Anterior cingulate cortex (tissue), 58 donors: ENCODE data around the gene ADAM20.
"Not testable (repeated sequence)": the region's sequence is repeated elsewhere in the genome, so short reads cannot be mapped to it uniquely, and the experiment has no call there.

Experiments
- DNase-seq, 58 donors: peaks; one replicate each; lab custom pipeline; 2025; lab: John Stamatoyannopoulos, UW

The ADAM20 gene

DNA sequence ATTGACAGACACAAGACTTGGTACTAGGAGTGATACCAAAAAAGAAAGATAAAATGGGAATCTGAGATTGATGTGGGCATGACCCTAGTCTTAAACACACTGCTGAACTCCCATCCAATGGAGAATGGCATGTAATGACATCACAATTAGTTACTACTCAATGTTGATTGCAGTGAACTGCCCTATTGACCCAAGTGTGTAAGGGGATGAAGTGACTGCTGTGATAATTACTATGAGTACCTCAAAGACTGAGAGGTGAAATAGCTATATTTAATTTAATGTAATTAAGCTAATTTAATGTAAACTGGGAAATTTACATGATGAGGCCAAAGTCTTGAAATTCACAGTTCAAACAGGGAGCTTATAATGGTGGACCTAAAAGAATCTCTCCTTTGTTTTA, at the start of gene ADAM20:
TSS of gene ADAM20 (minus strand) at position 101 of the 400 bp plus-strand sequence. CDS start 10,247 bp downstream, outside the sequence.
- no peak for DNase-seq

DNA sequence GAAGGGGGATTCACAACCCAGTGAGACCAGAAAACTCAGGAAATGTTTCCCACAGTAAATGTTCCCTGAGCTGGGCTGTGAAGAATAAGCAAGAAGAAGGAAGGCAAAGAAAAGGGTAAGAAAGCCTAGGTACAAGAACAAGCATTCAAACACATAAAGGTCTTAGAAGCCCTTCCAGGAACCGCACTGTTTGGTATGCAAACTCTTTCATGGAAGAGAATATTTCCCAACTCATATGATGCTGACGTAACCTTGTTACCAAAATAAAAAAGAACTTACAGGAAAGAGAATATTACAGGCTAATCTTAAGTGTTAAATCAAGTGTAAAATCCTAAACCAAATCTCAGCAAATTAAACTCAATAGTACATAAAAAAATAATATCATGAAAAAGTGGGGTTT, 42.1 kb upstream of the ADAM20 start:
- DNase-seq = no peak

DNA sequence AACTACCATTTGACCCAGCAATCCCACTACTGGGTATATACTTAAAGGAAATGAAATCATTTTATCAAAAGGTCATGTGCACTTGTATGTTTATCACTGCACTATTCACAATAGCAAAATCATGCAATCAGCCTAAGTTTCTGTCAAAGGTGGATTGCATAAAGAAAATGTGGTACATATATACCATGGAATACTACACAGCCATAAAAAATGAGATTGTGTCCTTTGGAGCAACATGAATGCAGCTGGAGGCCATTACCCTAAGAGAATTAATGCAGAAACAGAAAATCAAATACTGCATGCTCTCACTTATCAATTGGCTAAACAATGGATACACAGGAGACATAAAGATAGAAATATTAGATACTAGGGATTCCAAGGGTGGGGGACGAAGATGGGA, 38.2 kb upstream of the ADAM20 start:
- no peak for DNase-seq

DNA sequence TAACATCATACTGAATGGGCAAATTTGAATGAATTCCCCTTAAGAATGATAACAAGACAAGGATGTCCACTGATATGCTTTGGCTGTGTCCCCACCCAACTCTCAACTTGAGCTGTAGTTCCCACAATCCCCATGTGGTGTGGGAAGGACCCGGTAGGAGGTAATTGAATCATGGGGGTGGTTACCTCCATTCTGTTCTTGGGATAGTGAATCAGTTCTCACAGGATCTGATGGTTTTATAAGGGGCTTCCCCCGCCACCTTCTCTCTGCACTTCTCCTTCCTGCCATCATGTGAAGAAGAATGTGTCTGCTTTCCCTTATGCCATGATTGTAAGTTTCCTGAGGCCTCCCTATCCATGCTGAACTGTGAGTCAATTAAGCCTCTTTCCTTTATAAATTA, 36.3 kb upstream of the ADAM20 start:
- no peak for DNase-seq

DNA sequence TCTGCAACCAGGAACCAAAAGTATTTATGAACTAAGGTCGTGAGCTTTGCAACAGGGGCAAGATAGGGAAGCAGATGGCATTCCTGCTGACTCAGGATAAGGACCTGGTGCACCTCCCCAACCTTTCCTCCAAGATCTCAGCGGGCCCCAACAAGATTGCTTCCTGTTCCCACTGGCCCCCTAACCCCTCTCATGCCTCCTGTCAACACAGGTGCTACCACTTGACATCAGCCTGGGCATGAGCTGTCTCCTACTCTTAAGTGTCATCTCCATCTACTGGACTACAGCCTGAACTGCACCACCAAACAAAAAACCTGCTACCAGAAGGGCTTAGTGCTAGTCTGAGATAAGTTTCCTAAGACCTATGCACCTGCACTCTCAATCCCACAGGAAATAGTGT, 33.0 kb upstream of the ADAM20 start:
- DNase-seq = no peak

DNA sequence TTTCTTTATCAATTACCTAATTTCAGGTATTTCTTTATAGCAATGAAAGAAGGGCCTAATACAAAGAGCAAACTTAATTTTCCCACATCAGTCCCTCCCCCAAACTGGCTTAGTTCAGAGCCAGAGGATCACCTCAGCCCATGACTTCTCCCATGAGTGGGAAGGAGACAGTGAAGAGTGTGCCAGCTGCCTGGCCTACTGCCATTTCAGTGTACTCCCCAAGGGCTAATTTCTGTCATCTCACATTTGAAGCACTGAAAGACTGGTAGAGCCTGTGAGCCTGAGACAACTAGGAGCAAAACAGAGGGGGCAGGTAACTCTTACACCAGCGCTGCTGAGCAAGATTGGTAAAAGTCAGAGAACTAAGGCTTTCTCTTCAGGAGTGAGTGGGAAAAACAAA, 29.1 kb upstream of the ADAM20 start:
- no peak for DNase-seq

DNA sequence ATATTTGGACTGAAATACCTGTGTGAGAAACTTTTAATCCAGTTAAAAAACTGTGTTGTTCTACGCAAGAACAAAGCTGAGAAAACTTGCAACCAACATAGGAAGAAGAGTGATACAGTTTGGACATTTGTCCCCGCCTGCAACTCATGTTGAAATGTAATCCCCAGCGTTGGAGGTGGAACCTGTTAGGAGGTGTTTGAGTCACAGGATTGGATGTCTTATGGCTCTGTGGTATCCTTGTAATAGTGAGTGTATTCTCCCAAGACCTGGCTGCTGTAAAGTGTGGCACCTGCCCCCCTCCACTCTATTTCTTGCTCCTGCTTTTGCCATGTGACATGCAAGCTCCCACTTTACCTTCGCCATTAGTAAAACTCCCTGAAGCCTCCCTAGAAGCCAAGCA, 28.6 kb upstream of the ADAM20 start:
- no peak for DNase-seq

DNA sequence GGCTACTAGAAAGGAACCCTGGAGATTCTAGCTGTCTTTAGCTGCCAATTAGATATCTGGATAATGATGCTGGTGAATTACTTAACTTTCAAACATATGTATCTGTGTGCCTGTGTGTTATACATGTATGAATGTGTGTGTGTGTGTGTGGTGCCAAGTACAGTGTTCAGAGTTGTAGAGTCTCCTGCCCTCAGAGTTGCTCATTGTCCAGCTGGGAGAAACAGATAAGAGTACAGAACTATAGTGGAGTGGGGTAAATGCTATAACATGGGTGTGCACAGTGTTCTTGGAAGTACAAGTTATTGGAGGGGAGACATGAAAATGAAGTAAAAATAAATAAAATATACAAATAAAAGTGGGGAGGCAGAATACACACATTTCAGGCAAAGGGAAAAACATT, 23.6 kb upstream of the ADAM20 start:
- DNase-seq = no peak

DNA sequence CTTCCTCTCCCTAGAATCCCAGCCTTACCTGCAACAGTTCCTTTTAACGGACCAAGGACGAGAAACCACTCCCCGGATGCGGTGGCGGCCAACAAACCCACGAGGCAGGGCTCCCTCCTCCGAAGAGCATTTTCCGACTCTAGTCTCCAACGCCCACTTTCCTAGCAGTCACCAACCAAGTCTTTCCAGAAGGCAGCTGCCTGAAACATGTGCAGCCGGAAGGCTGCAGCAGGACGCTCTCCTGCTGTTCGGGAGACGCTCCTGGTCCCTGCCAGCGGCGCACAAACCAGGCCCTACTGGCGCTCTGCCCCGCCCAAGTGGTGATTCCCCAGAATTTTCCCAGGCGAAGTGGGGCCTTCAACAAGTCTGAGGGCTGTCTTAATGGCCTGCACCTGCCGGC, 21.1 kb upstream of the ADAM20 start:
- no peak for DNase-seq

DNA sequence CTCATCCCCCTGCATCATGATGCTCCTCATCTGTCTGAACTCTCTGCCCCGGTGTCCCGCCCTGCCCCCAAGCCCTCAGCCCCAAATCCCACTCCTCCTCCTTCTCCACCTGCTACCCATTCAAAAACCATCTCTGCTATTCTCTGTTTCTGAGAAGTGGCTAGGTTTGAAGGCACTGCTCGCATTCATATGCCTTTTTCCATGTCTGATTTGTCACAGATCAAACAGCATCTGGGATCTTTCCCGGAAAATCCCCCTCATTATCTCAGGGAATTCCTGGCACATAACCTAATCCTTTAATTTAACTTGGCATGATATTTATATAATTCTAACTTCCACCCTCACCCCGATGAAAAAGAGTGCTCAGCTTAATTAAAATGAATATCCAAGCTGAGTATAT, 3.3 kb upstream of the ADAM20 start:
- no peak for DNase-seq

DNA sequence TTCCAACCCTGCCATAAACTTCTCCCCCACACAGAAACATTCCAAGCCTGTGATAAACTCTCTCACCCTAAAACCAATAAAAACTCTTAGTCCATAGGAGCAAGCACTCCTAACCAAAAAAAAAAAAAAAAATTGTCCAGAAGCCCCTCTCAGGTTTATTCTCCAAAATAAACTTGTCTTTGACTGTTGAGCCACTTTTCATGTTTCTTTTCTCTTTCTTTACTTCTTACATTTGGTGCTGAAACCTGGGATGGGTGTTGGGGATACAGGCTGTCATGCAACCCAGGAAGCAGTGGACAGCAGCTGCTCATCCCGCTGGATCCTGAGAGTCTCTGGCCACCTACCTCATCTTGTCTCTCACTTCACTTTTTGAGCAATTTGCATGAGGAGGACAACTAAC, 2.0 kb upstream of the ADAM20 start:
- DNase-seq = no peak

DNA sequence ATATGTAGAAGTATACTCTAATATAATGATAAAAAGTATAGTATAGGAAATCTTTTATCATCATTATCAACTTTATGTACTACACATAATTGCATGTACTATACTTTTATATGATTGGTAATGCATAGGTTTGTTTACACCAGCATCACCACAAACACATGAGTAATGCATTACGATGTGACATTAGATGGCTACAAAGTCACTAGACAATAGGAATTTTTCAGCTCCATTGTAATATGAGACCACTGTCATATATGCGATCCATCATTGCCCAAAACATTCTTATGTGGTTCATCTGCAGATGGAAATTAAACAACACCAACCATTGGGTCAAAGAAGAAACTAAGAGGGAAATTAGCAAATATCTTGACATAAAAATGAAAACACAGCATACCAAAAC, 4.4 kb downstream of the ADAM20 start:
- DNase-seq = no peak

DNA sequence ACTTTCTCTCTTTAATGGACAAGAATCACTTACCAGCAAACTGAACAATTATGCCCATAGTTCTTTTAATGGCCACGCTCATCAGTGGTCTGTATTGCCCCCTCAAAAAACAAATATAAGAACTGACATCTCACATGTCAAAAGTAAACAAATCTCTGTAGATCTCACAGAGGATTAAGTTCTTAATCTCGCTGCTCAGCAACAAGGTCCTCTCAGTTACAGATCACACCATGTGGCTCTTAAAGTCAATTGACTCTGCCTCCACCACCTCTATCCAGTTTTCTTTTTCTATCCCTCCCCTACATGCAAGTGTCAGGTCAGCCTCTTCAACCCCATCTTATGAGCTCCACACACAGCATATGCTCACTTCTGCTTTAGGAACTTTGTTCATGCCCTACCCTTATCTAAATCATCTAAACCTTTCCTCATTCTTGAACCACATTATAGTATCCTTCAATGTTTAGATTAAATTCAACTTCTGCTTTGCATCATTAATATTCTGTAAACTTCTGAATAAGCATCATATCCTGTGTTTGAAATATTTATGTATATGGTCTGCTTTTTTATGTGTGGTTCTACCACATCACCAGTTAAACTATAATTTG, 7.2 kb downstream of the ADAM20 start:
- DNase-seq = no peak

DNA sequence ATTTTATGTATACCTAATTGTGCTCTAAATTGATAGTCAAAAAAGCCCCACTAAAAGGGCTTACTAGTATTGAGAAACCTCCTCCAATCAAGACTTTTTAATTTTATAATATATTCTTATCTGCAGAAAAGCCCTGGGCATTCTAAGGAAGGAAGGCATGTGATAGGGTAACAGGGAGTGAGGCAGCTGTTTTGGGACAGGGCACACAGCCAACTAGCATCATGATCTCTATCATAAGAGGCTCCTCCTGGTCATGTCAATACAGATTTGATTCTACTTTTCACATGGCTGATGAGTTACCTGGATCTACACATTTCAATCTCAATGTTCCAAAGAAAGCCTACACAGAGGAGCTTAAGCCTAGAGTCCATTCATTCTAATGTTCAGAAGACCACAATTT, 9.1 kb downstream of the ADAM20 start:
- no peak for DNase-seq

DNA sequence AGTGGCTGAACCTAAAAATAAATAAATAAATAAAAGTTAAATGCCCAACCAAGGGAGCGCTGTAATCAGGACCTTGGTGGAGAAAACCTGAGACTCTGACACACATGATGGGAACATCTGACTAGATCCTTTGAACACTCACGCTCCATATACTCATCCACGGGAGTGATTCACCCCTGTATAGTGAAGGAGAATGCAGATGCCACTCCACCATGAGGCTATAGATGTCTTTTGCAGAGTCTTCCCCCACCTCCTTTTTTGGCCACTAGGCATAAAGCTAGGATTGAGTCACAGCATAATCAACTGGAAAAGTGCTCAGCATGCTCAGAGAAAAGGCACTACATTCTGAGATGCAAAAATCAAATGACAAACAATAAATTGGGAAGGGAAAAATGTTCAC, 19.0 kb downstream of the ADAM20 start:
- DNase-seq = peak in 2 of 58 donors; percentile 4 to 6

DNA sequence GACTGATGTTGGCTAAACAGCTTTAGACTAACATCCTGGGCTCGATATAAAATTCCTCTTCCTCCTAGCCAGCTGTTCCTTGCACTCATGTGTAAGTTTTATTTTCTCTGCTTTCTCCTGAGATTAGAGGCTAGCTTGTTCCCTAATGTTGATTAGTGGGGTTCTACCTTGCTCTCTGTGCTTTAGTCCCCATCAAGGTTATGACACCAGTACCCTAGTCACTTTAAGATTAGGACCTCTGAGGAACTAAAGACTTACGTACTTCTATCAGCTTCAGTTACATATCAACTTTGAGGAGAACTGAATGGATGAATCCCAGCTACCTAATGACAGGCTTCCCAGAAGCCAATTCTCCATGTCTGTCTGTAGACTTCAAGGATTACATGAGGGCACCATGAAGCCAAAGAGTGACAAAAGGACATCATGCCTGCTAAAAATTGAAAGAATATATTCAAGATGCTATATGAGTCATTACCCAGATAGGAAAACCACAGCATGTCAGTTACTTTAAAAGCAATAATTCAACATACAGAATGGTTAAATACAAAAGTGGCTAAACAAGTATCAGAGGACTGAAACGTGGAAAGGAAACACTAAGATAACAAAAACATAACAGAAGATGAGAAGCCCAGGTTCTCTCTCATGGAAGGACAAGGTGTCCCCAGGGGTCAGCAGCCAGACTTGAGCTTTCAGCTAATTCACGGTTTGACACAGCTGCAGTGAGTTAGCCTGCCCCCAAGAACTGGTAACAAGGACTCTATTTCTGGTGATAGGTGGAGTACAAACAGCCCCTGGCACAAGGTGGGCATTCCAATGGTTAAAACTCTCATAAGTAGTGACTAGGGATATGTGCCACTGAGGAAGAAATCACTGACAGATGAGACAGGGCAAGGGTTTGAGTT, 20.4 kb downstream of the ADAM20 start:
- DNase-seq = no peak

DNA sequence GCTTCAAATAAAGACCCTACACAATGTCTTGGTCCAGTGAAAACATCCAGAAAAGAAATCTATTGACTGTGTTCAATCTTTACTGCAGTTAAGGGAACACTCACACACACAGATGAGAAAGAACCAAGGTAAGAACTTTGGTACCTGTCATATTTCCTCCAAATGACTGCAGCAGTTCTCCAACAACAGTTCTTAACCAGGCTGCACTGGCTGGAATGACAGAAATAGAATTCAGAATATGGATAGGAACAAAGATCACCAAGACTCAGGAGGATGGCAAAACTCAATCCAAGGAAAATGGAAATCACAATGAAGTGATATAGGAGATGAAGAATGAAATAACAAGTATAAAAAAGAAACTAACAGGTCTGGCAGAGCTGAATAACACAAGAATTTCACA, 36.6 kb downstream of the ADAM20 start:
- no peak for DNase-seq

DNA sequence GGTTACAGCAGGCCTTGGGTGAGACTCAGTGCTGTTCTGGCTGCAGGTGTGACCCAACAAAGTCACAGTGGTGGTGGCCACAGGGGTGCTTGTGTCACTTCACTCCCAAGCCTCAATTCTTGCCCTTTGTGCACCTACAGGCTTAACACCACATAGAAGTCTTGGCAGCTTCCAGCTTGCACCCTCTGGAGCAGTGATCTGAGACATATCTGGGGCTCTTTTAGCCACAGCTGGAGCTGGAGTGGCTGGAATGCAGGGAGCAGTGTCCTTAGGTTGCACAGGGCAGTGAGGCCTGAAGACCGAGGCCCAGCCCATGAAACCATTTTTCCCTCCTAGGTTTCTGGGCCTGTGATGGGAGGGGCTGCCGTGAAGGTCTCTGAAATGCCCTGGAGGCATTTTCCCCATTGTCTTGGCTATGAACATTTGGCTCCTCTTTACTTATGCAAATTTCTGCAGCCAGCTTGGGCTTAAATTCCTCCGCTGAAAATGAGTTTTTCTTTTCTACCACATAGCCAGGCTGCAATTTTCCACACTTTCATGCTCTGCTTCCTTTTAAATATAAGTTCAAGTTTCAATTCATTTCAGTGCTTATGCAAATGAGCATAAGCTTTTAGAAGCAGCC, 45.1 kb downstream of the ADAM20 start:
- DNase-seq = no peak

DNA sequence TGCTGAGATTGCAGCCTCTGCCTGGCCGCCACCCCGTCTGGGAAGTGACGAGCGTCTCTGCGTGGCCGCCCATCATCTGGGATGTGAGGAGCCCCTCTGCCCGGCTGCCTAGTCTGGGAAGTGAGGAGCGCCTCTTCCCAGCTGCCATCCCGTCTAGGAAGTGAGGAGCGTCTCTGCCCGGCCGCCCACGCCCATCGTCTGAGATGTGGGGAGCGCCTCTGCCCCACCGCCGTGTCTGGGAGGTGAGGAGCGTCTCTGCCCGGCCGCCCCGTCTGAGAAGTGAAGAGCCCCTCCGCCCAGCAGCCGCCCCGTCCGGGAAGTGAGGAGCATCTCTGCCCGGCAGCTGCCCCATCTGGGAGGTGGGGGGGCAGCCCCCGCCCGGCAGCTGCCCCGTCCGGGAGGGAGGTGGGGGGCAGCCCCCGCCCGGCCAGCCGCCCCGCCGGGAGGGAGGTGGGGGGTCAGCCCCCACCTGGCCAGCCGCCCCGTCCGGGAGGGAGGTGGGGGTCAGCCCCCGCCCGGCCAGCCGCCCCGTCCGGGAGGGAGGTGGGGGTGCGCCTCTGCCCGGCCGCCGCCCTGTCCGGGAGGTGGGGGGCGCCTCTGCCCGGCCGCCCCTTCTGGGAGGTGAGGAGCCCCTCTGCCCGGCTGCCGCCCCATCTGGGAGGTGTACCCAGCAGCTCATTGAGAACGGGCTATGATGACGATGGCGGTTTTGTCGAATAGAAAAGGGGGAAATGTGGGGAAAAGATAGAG, 57.3 kb downstream of the ADAM20 start:
- DNase-seq = not testable (repeated sequence)

DNA sequence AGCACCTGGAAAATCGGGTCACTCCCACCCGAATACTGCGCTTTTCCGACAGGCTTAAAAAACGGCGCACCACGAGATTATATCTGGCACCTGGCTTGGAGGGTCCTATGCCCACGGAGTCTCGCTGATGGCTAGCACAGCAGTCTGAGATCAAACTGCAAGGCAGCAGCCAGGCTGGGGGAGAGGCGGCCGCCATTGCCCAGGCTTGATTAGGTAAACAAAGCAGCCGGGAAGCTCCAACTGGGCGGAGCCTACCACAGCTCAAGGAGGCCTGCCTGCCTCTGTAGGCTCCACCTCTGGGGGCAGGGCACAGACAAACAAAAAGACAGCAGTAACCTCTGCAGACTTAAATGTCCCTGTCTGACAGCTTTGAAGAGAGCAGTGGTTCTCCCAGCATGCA, 59.3 kb downstream of the ADAM20 start:
- not testable (repeated sequence) for DNase-seq

DNA sequence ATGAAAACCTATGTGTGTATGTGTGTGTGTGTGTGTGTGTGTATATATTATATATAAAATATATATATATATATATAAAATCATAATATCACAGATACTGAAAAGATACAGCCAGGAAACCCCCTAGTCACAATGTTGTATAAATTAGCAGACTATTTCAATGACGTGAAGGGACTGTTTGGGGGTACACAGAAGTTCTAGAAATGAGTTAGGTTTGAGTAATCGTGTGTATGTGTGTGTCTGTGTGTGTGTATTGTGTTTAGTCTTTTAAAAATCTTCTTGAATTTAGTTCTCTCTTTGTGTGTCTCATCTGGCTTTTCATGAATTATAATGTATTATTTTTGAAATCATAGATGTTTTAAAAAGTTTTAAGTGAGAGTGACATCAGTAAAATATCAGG, 61.0 kb downstream of the ADAM20 start:
- no peak for DNase-seq
